DND-41 (cell line): ENCODE results near the gene SENP2.

Experiments used
- ATAC-seq: fragments of 200-7000 bp; cut with Tn5 transposase; 3 replicates; pipeline ENCODE4 v1.9.1; 2021; ENCODE audit warnings: low read depth; ENCODE audit not compliant: insufficient read depth
- DNase-seq: peaks from one replicate; pipeline ENCODE4 v3.0.0-alpha.2; 2020
- H2AFZ ChIP-seq: 2 replicates; pipeline ENCODE4 v1.6.0; 2012; ENCODE audit warnings: low read depth, low read length
- H3K27ac ChIP-seq: 2 replicates; pipeline ENCODE4 v1.5.1; 2012; ENCODE audit warnings: low read length, inconsistent platforms
- H3K27me3 ChIP-seq: fragments of 200-600 bp; sonication (generic); 2 replicates; pipeline ENCODE4 v1.6.0; 2012; ENCODE audit warnings: low read length, mild to moderate bottlenecking, inconsistent platforms; ENCODE audit not compliant: insufficient read depth, poor library complexity
- H3K36me3 ChIP-seq: 2 replicates; pipeline ENCODE4 v1.5.1; 2012; ENCODE audit warnings: low read length, inconsistent platforms; ENCODE audit not compliant: insufficient read depth
- H3K4me1 ChIP-seq: 2 replicates; pipeline ENCODE4 v1.5.1; 2012; ENCODE audit warnings: mild to moderate bottlenecking, low read length; ENCODE audit not compliant: insufficient read depth
- H3K4me2 ChIP-seq: 2 replicates; pipeline ENCODE4 v1.6.0; 2012; ENCODE audit warnings: mild to moderate bottlenecking, moderate library complexity, low read length, inconsistent platforms; ENCODE audit not compliant: insufficient read depth
- H3K4me3 ChIP-seq, 2 experiments: fragments of 200-600 bp in 1 of 2; shearing (Covaris generic) in 1 of 2; 2 replicates each; pipeline ENCODE4 v1.5.1; 2012 to 2016; ENCODE audit warnings: inconsistent platforms in 2 of 2, low read length in 2 of 2, mild to moderate bottlenecking in 2 of 2, low read depth in 1 of 2, moderate library complexity in 1 of 2
- H3K79me2 ChIP-seq: 2 replicates; pipeline ENCODE4 v1.6.0; 2012; ENCODE audit warnings: low read length, inconsistent platforms; ENCODE audit not compliant: insufficient read depth
- H3K9ac ChIP-seq: 2 replicates; pipeline ENCODE4 v1.6.0; 2012; ENCODE audit warnings: low read depth, mild to moderate bottlenecking, inconsistent platforms, low read length, moderate library complexity
- H3K9me3 ChIP-seq: 2 replicates; pipeline ENCODE4 v1.5.1; 2012; ENCODE audit warnings: low read length, moderate library complexity, mild to moderate bottlenecking, inconsistent platforms; ENCODE audit not compliant: insufficient read depth, severe bottlenecking
- H4K20me1 ChIP-seq: 2 replicates; pipeline ENCODE4 v1.6.0; 2012; ENCODE audit warnings: low read length; ENCODE audit not compliant: insufficient read depth
- CTCF ChIP-seq: IDR thresholded peaks from 2 replicates; pipeline ENCODE4 v1.5.1; 2012; ENCODE audit warnings: borderline replicate concordance, low read length, moderate library complexity, mild to moderate bottlenecking; ENCODE audit not compliant: poor library complexity, severe bottlenecking; ENCODE audit errors: extremely low read depth
- EZH2 ChIP-seq: IDR thresholded peaks from 3 replicates; pipeline ENCODE4 v1.6.1; 2012; ENCODE audit warnings: borderline replicate concordance, low read depth, mild to moderate bottlenecking, moderate library complexity, low read length, inconsistent platforms; ENCODE audit not compliant: severe bottlenecking

Gene SENP2

GRCh38 chr3:185559706-185560090, 26.4 kb upstream of the SENP2 start:
- Histone ChIP-seq H3K4me1 (no peaks in the 10 kb centered on the region), H3K9me3 (no peaks in the 10 kb centered on the region), H2AFZ (no peak overlapping the region), H3K4me3 (no peak overlapping the region), H3K36me3 (no peaks in the 10 kb centered on the region), H3K4me2 (no peak overlapping the region; the same call in 1 of the 2 replicates), H3K79me2 (no peaks in the 10 kb centered on the region), H3K27me3 (peaks cover 3% of the 10 kb centered on the region), H3K9ac (no peak overlapping the region), H3K27ac (no peak overlapping the region), H4K20me1 (no peaks in the 10 kb centered on the region)
- ATAC-seq (no peak), DNase-seq (no peak)
- TF ChIP-seq CTCF, result no peak
- TF ChIP-seq EZH2, result no peak

- no peak overlapping the region for H3K27ac ChIP-seq
- no peak for DNase-seq
These were observed 25.4 kb upstream of the SENP2 start for GRCh38 chr3:185560676-185561075.

GRCh38 chr3:185561374-185561943, 24.6 kb upstream of the SENP2 start:
- Histone ChIP-seq H3K27me3 (peaks cover 3% of the 10 kb centered on the region), H4K20me1 (no peaks in the 10 kb centered on the region), H3K79me2 (no peaks in the 10 kb centered on the region), H3K4me1 (no peaks in the 10 kb centered on the region), H2AFZ (no peak overlapping the region; the same call in 1 of the 2 replicates), H3K9ac (no peak overlapping the region), H3K4me3 (no peak overlapping the region), H3K9me3 (no peaks in the 10 kb centered on the region), H3K36me3 (no peaks in the 10 kb centered on the region), H3K27ac (no peak overlapping the region), H3K4me2 (no peak overlapping the region)
- no peak for ATAC-seq
- DNase-seq, result no peak
- no peak for TF ChIP-seq EZH2
- no peak for TF ChIP-seq CTCF

More at GRCh38 chr3:185560676-185561075, 25.4 kb upstream of the SENP2 start:
- no peak for ATAC-seq
- Histone ChIP-seq H2AFZ (no peak overlapping the region), H3K36me3 (no peaks in the 10 kb centered on the region), H3K79me2 (no peaks in the 10 kb centered on the region), H3K27me3 (peaks cover 3% of the 10 kb centered on the region), H4K20me1 (no peaks in the 10 kb centered on the region), H3K9ac (no peak overlapping the region), H3K4me2 (no peak overlapping the region), H3K9me3 (no peaks in the 10 kb centered on the region), H3K4me1 (no peaks in the 10 kb centered on the region), H3K4me3 (no peak overlapping the region)
- TF ChIP-seq EZH2, result no peak
- no peak for TF ChIP-seq CTCF
